DMS153 treated with DMSO at 0.1 percent for 48 hours (cell line): ENCODE data around the gene TBK1.
A peak's percentile ranks its signal among the peaks of the same experiment; 100 is the strongest.
"Not testable (repeated sequence)": the region's sequence is repeated elsewhere in the genome, so short reads cannot be mapped to it uniquely, and the experiment has no call there.

Experiments used
- DNase-seq: peaks from one replicate; lab custom pipeline; 2025; ENCODE audit not compliant: unreplicated experiment; lab: John Stamatoyannopoulos, UW

The TBK1 gene

GRCh38 chr12:64538121-64538520 is 86.2 kb downstream of the TBK1 start:
- no peak for DNase-seq

- not testable (repeated sequence) for DNase-seq
These were observed 90.6 kb downstream of the TBK1 start for GRCh38 chr12:64542409-64543047.

GRCh38 chr12:64544371-64545080 is 92.6 kb downstream of the TBK1 start:
- DNase-seq: peak; percentile 34

GRCh38 chr12:64545081-64545382 is 93.1 kb downstream of the TBK1 start:
- no peak for DNase-seq

GRCh38 chr12:64549108-64549507 is 97.2 kb downstream of the TBK1 start:
- no peak for DNase-seq

GRCh38 chr12:64550755-64551154 is 98.8 kb downstream of the TBK1 start:
- DNase-seq: no peak

GRCh38 chr12:64551676-64552075 is 99.8 kb downstream of the TBK1 start:
- DNase-seq: no peak
